ENCODE results near the gene SLC7A7.
"Not testable (repeated sequence)": the region's sequence is repeated elsewhere in the genome, so short reads cannot be mapped to it uniquely, and the experiment has no call there.

SLC7A7 gene

DNA sequence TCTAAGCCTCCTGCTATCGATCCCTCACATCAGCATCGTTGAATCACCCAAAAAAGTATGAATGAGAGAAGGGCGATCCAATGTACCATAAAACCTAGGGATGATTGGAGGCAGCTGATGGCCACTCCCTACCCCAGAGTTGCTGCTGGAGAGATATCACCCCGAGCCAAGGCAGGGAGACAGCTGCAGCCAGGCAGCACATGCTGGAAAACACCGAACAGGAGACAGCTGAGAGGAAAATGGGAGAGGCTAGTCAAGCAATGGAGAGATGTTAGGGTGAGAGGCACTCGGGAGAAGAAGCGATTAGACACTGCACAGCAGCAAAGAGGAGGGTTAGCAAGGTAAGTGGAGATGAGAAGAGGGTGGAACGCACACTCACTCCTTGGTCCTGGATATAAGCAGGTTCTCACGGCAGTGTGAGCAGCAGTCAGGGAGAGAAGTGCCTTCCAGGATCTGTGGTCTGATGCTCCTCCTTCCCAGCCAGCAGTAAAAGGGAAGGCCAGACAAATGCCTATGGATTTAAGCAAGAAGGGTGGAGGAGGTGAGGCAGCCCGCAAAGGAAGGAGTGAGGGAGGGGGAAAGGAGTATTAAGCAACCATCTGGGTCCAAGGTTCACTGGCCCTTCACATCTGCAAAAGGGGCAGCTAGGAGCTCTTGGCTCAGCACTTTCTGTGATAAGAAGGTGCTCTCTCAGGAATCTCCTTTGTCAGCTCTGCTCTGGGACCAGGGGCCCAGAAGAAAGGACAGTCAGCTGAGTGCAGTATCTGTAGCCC, at the start of gene SLC7A7:
Gene SLC7A7 (minus strand): TSS at position 495 of the 773 bp plus-strand sequence. CDS start 2,037 bp downstream, outside the sequence.
- no peak for DNase-seq (ENCODE audit: low read depth)

GRCh38 chr14:22864979-22865378, 49.7 kb upstream of the SLC7A7 start:
- DNase-seq (ENCODE audit: low read depth), result no peak

GRCh38 chr14:22861651-22862050, 46.4 kb upstream of the SLC7A7 start:
- DNase-seq (ENCODE audit: low read depth), result no peak

DNA sequence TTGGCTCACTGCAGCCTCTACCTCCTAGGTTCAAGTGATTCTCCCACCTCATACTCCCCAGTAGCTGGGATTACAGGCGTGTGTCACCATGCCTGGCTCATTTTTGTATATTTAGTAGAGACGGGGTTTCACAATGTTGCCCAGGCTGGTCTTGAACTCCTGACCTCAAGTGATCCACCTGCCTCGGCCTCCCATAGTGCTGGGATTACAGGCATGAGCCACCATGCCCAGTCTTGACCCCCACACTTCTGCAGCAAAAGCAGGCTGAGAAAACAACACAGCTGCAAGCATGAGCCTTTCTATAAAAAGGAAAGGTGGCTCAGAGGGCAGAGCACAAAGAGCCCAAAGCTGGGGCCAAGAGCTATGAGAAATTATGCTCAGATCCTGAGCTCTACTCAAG, 45.1 kb upstream of the SLC7A7 start:
- not testable (repeated sequence) for DNase-seq (ENCODE audit: low read depth)

- DNase-seq (ENCODE audit: low read depth), result no peak
These were observed 41.2 kb upstream of the SLC7A7 start for GRCh38 chr14:22856428-22856827.

DNA sequence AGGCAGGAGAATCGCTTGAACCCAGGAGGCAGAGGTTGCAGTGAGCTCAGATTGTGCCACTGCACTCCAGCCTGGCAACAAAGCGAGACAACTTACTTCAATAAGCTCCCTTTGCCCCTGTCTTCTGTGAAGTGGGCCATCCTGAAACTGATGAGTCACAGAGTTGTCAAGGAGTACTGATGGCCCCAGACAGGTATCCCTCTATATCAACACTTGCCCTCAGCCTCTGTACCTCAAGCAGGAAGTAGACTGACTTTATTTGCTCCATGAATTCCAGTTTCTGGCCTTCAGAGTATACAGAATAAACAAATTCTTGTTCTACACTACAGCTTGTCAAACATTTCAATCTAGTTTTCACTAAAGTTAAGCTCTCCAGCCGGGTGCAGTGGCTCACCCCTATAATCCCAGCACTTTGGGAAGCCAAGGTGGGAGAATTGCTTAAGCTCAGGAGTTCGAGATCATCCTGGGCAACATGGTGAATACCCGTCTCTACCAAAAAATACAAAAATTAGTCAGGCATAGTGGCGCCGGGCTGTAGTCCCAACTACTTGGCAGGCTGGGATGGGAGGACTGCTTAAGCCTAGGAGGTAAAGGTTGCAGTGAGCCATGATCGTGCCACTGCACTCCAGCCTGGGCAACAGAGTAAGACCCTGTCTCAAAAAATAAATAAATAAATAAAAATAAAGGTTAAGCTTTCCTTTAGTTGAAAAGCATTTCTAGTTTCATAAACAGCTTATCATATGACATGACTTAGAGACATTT, 39.9 kb upstream of the SLC7A7 start:
- no peak for DNase-seq (ENCODE audit: low read depth)

DNA sequence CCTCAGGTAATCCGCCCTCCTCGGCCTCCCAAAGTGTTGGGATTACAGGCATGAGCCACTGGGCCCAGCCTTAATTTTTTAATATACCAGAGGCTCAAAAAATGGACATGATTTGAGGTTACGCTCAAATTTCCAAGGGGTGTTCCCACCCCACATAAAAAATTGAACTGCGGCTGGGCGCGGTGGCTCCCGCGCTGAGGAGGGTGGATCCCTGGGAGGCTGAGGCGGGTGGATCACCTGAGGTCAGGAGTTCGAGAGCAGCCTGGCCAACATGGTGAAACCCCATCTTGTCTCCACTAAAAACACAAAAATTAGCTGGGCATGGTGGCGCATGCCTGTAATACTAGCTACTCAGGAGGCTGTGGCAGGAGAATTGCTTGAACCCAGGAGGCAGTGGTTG, 39.1 kb upstream of the SLC7A7 start:
- not testable (repeated sequence) for DNase-seq (ENCODE audit: low read depth)

GRCh38 chr14:22852940-22853767, 37.9 kb upstream of the SLC7A7 start:
- peak; percentile 73 for DNase-seq (ENCODE audit: low read depth)

DNA sequence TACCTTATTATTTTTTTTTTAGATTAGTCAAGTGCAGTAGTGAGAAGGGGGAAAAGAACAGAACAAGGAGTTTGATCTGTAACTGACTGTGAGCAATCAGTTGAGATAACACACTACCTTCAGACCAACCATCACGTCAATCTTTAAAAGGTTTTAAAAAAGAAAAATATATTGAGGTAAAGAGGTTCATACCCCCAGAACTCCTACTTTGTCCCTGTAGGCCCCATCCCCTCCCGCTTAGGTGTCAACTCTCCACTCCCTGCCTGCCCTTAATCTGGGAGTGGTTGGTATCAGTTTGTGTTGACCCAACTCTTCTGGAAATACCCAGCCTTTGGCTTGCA, 37.3 kb upstream of the SLC7A7 start:
- no peak for DNase-seq (ENCODE audit: low read depth)

GRCh38 chr14:22852178-22852577, 36.9 kb upstream of the SLC7A7 start:
- not testable (repeated sequence) for DNase-seq (ENCODE audit: low read depth)

DNA sequence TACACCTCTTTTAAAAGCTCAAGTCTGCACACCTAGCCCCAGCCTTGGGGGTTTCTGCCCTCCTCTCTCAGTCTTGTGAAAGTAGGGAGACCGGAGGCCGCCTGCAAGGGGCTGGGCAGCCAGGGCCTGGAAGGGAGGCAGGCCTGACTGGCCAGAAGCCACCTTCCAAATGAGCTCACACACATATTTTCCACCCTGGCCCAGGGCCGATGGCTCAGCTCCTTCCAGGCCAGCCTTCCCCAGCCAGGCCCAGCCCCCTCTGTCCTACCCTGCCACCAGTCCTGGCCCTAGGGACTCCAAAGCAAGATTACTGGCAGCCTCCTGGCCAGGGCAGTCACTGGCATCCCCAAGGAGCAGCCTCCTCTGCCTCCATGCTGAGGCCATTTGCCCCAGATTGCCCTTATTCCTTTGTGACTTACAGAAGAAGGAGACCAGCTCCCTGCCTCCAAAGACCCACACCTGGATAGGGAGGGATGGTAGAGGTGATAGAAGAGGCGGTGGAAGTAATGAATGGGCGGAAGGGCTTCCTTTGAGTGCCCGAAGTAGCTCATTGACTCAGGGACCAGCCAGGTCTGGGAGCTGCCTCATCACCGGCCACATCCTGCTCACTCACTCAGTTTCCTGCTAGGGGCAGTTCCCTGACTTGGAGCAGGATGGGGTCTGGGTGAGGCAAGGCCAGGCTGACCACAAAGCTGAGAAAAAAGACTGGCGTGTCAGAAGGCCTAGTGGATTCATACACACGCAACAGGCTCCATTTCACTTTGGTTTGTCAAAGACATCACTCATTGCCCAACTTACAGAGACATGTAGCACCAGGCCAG, 35.9 kb upstream of the SLC7A7 start:
- no peak for DNase-seq (ENCODE audit: low read depth)

GRCh38 chr14:22849212-22849819, 34.1 kb upstream of the SLC7A7 start:
- DNase-seq (ENCODE audit: low read depth), result no peak

DNA sequence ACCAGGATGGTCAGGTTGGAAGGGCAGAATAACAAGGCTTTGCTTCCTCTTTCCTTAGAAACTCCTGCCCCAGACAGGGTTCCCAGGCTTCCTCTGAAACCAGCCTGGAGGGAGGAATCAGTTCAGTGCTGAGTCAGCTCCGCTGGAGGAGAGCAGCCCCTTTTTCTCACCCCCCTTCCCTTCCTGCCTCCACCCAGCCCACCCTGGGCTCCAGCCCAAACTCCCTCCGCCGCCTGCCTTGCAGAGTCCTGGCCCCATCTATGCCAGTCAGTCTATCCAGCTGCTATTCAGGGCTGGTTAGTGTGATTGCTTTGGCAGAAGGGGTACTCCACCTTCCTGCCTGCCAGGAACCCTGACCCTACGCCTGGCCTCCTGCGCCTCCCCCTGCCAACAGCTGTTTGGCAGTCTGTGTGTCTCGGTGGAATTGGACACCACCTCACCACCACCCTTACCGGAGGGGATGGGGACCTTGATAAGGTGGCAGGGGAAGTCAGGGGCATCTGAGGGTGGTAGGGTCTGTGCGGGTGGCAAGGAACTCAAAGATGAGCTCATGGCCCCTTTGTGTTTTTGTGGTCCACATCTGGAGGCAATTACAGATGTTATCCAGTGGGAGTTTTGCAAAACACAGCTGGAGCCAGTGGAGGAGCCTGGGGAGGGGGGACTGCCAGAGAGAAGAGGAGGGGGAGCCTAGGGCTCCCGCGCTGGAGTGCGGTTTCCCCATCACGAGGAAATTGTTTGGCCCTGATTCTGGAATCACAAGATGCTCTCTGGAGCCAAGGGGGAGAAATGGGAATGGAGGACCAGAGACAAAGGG, 33.3 kb upstream of the SLC7A7 start:
- no peak for DNase-seq (ENCODE audit: low read depth)

DNA sequence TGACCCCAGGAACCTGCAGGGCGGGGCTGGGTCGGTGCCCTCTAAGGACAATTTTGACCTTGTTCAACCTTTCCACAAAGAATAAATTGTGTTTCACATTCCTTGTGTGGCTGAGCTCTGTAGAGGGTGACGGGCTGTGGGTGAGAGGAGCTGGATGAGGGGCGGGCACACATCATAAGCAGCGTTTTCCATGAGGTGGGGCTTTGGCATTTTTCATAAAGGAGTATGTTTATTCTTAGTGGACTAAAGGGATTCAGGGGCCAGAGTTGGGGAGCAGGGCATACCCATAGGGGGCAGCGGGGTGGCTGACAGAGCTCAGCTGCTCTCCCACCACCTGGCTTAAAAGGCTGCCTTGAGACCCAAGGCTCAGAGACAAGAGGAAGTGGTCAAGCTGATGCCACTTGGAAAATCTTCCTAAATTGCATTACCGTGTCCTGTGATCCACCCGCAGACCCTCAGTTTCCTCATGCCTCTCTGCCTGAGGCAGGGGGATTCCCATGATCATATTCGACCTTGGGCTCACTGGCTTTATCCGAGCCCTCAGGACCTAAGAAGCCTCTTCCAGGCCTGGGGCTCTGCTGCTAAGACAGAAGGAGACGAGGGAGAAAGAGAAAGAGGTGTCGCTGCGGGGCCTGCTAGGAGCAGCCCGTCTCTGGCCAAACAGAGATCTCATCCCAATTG, 32.6 kb upstream of the SLC7A7 start:
- no peak for DNase-seq (ENCODE audit: low read depth)

DNA sequence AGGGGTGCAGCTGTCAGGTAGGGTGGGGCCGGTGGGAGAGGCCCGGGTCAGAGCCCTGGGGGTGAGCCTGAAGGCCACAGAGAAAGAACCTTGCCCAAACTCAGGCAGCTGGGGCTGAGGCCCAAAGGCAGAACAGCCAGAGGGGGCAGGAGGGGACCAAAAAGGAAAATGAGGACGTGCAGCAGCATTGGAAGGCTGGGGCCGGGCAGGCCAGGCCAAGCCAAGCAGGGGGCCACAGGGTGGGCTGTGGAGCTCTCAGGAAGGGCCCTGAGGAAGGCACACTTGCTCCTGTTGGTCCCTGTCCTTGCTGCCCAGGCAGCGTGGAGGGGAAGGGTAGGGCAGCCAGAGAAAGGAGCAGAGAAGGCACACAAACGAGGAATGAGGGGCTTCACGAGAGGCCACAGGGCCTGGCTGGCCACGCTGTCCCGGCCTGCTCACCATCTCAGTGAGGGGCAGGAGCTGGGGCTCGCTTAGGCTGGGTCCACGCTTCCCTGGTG, 31.6 kb upstream of the SLC7A7 start:
- DNase-seq (ENCODE audit: low read depth), result no peak

DNA sequence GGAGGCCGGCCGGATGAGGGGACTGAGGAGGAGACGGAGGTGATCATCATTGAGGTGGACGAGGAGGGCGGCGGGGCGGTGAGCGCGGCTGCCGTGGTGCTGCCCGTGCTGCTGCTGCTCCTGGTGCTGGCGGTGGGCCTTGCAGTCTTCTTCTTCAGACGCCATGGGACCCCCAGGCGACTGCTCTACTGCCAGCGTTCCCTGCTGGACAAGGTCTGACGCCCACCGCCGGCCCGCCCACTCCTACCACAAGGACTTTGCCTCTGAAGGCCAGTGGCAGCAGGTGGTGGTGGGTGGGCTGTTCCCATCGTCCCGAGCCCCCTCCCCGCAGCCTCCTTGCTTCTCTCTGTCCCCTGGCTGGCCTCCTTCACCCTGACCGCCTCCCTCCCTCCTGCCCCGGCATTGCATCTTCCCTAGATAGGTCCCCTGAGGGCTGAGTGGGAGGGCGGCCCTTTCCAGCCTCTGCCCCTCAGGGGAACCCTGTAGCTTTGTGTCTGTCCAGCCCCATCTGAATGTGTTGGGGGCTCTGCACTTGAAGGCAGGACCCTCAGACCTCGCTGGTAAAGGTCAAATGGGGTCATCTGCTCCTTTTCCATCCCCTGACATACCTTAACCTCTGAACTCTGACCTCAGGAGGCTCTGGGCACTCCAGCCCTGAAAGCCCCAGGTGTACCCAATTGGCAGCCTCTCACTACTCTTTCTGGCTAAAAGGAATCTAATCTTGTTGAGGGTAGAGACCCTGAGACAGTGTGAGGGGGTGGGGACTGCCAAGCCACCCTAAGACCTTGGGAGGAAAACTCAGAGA, 30.8 kb upstream of the SLC7A7 start:
- DNase-seq (ENCODE audit: low read depth), result no peak

DNA sequence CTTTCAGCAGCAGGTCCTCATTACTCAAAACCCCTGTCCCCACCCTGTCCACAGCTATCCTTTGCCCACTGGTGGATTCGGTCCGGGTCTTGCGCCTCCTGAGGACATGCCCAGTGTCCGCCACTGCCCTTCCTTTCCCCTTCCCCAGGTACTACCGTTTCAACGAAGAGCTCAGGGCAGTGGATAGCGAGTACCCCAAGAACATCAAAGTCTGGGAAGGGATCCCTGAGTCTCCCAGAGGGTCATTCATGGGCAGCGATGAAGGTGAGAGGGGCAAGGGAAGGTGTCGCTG, 29.8 kb upstream of the SLC7A7 start:
- no peak for DNase-seq (ENCODE audit: low read depth)

- no peak for DNase-seq (ENCODE audit: low read depth)
These were observed 29.2 kb upstream of the SLC7A7 start for GRCh38 chr14:22844221-22845102.

Data from CMK (cell line).